Measurements from ENCODE around the gene CAMK2A. TPM values are rescaled to one million over a fixed set of nuclear protein-coding genes. Genes with fewer than 3 reads are reported as not detected.

CAMK2A gene
- total RNA-seq, 2 donors from 2014 or later: not detected

- Mint-ChIP-seq H3K4me1 (ENCODE audit: low read depth) (no peaks in the 10 kb centered on the region), H3K36me3 (ENCODE audit: insufficient read depth in 2 of 2) (no peaks in the 10 kb centered on the region), H3K4me3 (no peak overlapping the region)
Observed at GRCh38 chr5:150311015-150311692, 21.6 kb upstream of the CAMK2A start.

DNA sequence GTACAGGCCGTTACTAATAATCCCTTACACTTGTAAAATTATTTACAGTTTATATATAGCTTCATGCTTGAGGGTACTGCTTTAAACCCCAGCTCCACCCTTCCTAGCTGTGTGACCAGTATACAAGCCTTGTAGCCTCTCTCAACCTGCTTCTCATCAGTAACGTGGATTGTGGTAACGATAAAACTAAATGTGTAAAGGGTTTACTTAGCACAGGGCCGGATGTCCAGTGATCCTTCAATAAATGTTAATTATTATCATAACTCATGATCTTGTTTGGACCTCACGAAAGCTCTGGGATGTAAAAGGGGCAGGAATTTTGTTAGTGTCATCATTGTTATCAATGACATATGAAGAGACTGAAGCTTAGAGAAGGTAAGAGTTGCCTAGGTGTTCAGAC, 20.7 kb upstream of the CAMK2A start:
- ATAC-seq (replicated peaks in 1 of 2): no peak
- Mint-ChIP-seq H3K27ac (no peak overlapping the region), H3K27me3 (ENCODE audit: low read depth) (no peaks in the 10 kb centered on the region), H3K36me3 (ENCODE audit: insufficient read depth in 2 of 2) (no peaks in the 10 kb centered on the region), H3K9me3 (no peaks in the 10 kb centered on the region), H3K4me3 (no peak overlapping the region), H3K4me1 (ENCODE audit: low read depth) (no peaks in the 10 kb centered on the region)
- DNase-seq: no peak

More at GRCh38 chr5:150311015-150311692, 21.6 kb upstream of the CAMK2A start:
- Mint-ChIP-seq H3K27ac (no peak overlapping the region), H3K9me3 (no peaks in the 10 kb centered on the region), H3K27me3 (ENCODE audit: low read depth) (no peaks in the 10 kb centered on the region)
- no peak for ATAC-seq (replicated peaks in 1 of 2)
- no peak for DNase-seq

DNA sequence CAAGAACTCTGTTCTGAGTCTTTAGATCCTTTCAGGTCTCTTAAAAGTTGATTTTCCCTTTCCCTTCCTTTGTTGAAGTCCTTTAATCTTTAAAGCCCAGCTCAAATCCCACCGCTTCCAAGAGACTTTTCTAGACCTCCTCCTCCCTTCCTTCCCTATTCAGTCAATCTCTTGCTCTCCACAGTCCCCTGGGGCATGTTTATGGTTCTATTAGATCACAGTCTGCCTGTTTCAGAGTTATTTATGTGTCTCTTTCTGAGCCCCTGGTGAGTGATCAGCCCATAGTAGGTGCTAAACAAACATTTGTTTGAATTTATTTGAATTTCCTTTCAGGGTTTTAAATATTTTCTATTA, 20.3 kb upstream of the CAMK2A start:
- no peak overlapping the region for H3K4me3 Mint-ChIP-seq
- DNase-seq (no peak), ATAC-seq (replicated peaks in 1 of 2) (no peak)
- H3K27me3 Mint-ChIP-seq (ENCODE audit: low read depth): no peaks in the 10 kb centered on the region
- no peaks in the 10 kb centered on the region for H3K36me3 Mint-ChIP-seq (ENCODE audit: insufficient read depth in 2 of 2)
- H3K9me3 Mint-ChIP-seq: no peaks in the 10 kb centered on the region
- no peaks in the 10 kb centered on the region for H3K4me1 Mint-ChIP-seq (ENCODE audit: low read depth)
- H3K27ac Mint-ChIP-seq: no peak overlapping the region

DNA sequence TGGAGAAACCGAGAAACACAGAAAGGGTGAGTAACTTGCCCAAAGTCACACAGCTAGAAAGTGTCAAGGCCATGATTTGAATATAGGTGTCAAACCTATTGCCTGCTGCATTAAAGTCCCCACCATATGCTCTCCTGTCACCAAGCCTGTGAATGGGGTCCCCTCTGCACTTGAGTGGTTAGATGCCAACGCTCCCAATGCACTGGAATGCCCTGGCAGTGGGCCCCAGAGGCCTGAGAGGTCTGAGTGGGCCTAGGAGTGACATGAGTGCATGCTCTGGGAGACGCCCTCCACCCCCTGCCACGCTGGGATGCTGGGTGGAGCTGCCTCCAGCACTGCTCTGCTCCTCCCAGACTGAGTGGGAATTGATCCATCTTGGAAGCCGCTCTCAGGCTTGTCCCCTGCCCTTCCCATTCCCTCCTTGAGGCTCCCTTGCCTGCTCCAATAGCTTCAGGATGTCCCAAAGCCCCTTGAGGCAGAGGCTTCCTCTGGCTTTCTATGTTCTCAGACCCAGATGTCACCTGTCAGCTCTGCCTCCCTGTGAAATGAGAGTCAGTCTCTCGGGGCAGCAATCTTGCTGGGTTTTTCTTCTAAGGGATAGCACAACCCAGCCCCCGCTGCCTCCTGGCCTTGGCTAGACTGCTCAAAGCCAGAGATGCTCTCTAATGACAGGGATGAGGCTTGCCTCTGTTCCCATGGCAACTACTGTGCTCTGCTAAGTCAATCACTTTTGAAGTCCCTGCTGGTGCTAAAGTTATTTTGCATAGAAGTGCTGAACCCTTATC, 19.7 kb upstream of the CAMK2A start:
- DNase-seq: no peak
- Mint-ChIP-seq H3K9me3 (no peaks in the 10 kb centered on the region), H3K4me1 (ENCODE audit: low read depth) (no peaks in the 10 kb centered on the region), H3K27me3 (ENCODE audit: low read depth) (peaks cover 1% of the 10 kb centered on the region), H3K27ac (no peak overlapping the region), H3K36me3 (ENCODE audit: insufficient read depth in 2 of 2) (no peaks in the 10 kb centered on the region), H3K4me3 (no peak overlapping the region)
- no peak for ATAC-seq (replicated peaks in 1 of 2)

GRCh38 chr5:150307617-150308426, 18.2 kb upstream of the CAMK2A start:
- Mint-ChIP-seq H3K27ac (no peak overlapping the region), H3K27me3 (ENCODE audit: low read depth) (peaks cover 12% of the 10 kb centered on the region), H3K4me1 (ENCODE audit: low read depth) (no peaks in the 10 kb centered on the region), H3K36me3 (ENCODE audit: insufficient read depth in 2 of 2) (no peaks in the 10 kb centered on the region), H3K4me3 (no peak overlapping the region), H3K9me3 (no peaks in the 10 kb centered on the region)
- ATAC-seq (replicated peaks in 1 of 2) (no peak), DNase-seq (no peak)

DNA sequence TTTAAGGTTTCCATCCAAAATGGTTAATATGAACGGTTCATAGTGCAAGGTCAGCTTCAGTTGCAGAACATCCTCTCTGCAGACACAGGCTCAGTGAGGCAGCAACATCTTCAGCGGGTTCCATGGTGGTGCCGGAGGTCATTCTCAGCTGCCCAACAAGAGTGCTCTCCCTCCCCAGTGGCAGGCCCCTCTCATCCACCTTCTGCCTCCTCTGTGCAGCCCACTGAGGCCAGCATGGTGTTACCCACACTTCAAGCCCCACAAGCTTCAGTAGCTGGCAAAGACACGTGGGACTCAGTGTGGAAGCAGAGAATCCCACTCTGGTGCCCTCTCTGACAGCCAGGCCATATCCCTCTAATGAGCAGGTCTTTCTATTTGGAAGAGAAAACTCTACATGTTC, 17.2 kb upstream of the CAMK2A start:
- H3K27me3 Mint-ChIP-seq (ENCODE audit: low read depth): peaks cover 15% of the 10 kb centered on the region
- H3K4me1 Mint-ChIP-seq (ENCODE audit: low read depth): no peaks in the 10 kb centered on the region
- H3K36me3 Mint-ChIP-seq (ENCODE audit: insufficient read depth in 2 of 2): no peaks in the 10 kb centered on the region
- DNase-seq: no peak
- no peak overlapping the region for H3K4me3 Mint-ChIP-seq
- H3K27ac Mint-ChIP-seq: no peak overlapping the region
- no peak for ATAC-seq (replicated peaks in 1 of 2)
- no peaks in the 10 kb centered on the region for H3K9me3 Mint-ChIP-seq

GRCh38 chr5:150305557-150305956, 16.0 kb upstream of the CAMK2A start:
- Mint-ChIP-seq H3K9me3 (no peaks in the 10 kb centered on the region), H3K27ac (no peak overlapping the region), H3K4me3 (no peak overlapping the region)

DNA sequence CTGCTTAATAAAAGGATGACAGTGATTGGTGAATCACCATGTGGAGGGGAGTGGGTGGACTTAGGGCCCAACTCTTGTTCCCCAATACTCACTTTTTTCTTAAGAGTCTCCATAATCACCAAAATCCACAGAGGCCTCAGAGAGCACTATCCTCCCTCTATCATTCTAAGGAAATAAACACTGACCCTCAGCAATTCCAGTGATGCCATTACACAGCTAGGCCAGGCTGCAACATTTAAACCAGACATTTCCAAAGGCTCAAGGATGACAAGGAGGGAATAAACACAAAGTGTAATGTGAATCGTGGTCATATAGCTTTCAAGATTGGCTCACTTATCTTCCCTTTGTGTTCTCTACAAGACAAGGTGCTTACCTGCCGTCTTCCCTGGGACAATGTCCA, 15.5 kb upstream of the CAMK2A start:
- no peaks in the 10 kb centered on the region for H3K9me3 Mint-ChIP-seq
- peaks cover 30% of the 10 kb centered on the region for H3K27me3 Mint-ChIP-seq (ENCODE audit: low read depth)
- H3K4me1 Mint-ChIP-seq (ENCODE audit: low read depth): no peaks in the 10 kb centered on the region
- ATAC-seq (replicated peaks in 1 of 2): no peak
- no peak overlapping the region for H3K4me3 Mint-ChIP-seq
- H3K27ac Mint-ChIP-seq: no peak overlapping the region
- no peak for DNase-seq
- H3K36me3 Mint-ChIP-seq (ENCODE audit: insufficient read depth in 2 of 2): no peaks in the 10 kb centered on the region

More at GRCh38 chr5:150305557-150305956, 16.0 kb upstream of the CAMK2A start:
- no peaks in the 10 kb centered on the region for H3K4me1 Mint-ChIP-seq (ENCODE audit: low read depth)
- no peak for DNase-seq
- no peak for ATAC-seq (replicated peaks in 1 of 2)
- H3K36me3 Mint-ChIP-seq (ENCODE audit: insufficient read depth in 2 of 2): no peaks in the 10 kb centered on the region
- H3K27me3 Mint-ChIP-seq (ENCODE audit: low read depth): peaks cover 27% of the 10 kb centered on the region

DNA sequence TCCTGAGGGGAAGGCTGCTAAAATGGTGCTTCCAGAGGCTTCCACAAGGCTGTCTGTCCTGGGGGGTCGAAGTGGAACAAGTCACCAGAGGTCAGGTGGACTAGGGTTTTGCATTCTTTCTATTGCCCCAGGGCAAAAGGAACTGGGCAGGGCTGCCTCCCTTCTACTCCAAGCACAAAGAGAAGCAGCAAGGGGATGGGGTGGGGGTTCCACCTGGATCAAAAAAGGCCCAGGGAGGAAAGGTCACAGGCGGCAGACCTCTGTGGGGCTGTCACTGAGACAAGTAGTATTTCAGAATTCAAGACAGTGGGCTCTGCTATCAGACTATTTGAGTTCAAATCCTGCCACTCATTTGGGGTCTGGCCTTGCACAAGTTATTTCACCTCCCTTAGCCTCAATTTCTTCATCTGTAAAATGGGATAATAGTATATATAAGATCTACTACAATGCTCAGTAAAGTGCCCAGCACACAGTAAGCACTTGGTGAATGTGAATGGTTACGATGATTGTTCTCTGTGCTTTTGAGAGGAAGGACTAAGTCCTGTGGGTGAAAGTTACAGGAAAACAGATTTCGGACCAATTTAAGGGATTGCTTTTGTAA, 15.0 kb upstream of the CAMK2A start:
- ATAC-seq (replicated peaks in 1 of 2): no peak
- Mint-ChIP-seq H3K27ac (no peak overlapping the region), H3K27me3 (ENCODE audit: low read depth) (peaks cover 35% of the 10 kb centered on the region), H3K9me3 (no peaks in the 10 kb centered on the region), H3K4me1 (ENCODE audit: low read depth) (no peaks in the 10 kb centered on the region), H3K4me3 (no peak overlapping the region), H3K36me3 (ENCODE audit: insufficient read depth in 2 of 2) (no peaks in the 10 kb centered on the region)
- DNase-seq: no peak

GRCh38 chr5:150303660-150304386, 14.2 kb upstream of the CAMK2A start:
- H3K9me3 Mint-ChIP-seq: no peaks in the 10 kb centered on the region
- H3K36me3 Mint-ChIP-seq (ENCODE audit: insufficient read depth in 2 of 2): no peaks in the 10 kb centered on the region
- DNase-seq: no peak
- H3K4me3 Mint-ChIP-seq: no peak overlapping the region
- ATAC-seq (replicated peaks in 1 of 2): no peak
- H3K27ac Mint-ChIP-seq: no peak overlapping the region
- no peaks in the 10 kb centered on the region for H3K4me1 Mint-ChIP-seq (ENCODE audit: low read depth)
- peaks cover 36% of the 10 kb centered on the region for H3K27me3 Mint-ChIP-seq (ENCODE audit: low read depth)

DNA sequence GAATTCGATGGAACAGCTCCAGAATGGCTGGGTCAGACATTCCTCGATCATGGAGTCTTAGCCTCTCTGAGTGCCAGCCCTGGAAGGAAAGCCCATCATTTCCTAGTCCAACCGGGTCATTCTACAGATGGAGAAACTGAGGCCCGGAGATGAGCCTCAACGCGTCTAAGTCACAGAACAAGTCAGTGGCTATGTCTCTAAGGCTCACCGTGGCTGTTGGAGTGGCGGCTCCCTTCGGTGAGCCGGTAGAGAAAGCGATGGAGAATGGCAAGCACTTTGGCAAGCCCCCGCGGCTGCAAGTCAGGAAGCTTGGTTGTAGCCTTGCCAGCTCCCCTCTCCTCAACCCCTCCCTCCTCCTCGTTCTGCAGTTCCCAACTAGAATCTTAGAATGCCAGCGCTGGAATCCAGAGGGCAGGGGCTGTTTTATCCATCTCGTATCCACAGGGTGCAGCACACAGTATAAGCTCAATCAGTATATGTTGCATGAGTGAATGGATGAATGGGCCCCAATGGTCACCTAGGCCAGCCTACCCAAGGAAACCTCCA, 13.6 kb upstream of the CAMK2A start:
- no peak for ATAC-seq (replicated peaks in 1 of 2)
- Mint-ChIP-seq H3K36me3 (ENCODE audit: insufficient read depth in 2 of 2) (no peaks in the 10 kb centered on the region), H3K27me3 (ENCODE audit: low read depth) (peaks cover 36% of the 10 kb centered on the region), H3K9me3 (no peaks in the 10 kb centered on the region), H3K4me1 (ENCODE audit: low read depth) (no peaks in the 10 kb centered on the region), H3K27ac (no peak overlapping the region), H3K4me3 (no peak overlapping the region)
- no peak for DNase-seq

DNA sequence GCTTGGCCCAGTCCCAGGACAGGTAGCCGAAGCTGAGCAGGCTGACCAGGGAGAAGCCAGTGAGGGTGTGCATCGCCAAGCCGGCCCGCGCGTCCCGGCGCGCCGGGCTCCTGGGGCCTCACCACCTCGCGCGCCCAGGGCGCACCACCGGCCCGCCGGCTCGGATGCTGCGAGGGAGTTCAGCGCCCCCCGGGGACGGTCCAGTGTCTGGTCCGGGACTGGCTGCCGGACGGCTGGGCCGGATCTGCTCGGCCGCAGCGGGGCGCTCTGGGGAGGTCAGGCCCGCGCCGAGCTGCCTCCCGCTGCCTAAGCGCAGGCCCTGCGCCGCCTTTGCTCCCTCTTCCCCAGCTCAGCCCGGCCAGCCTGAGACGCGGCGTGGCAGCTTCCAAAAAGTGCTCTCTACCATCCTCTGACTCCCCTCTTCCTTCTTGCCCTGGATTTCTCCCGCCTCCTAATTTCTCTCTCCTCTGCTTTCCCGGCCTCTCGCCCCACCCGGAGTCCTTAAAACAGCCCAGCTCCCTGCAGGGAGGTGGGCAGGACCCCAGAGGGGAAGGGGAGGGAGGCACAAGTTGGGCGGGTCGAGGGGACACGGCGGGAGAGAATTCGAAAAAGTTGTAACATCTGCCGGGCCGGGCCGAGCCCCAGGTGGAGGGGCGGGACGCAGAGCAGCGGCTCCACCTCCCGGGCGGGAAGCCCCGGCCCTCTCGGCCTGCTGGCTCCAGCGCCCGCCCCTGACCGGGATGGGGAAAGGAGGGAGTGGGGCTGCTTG, 12.9 kb upstream of the CAMK2A start, which contains the start of gene ARSI:
Gene ARSI (minus strand): TSS at position 605 of the 769 bp plus-strand sequence. CDS start 532 bp downstream, at position 73.
- Mint-ChIP-seq H3K27ac (no peak within 1 kb of the TSS), H3K4me3 (peak within 1 kb of the TSS in 1 of 2 donors; percentile 25), H3K27me3 (ENCODE audit: low read depth) (peaks cover 36% of the 10 kb centered on the region), H3K4me1 (ENCODE audit: low read depth) (no peaks in the 10 kb centered on the region), H3K36me3 (ENCODE audit: insufficient read depth in 2 of 2) (no peaks in the 10 kb centered on the region), H3K9me3 (no peaks in the 10 kb centered on the region)
- peak in 1 of 2 donors; percentile 23 for ATAC-seq (replicated peaks in 1 of 2)
- DNase-seq: no peak
